Gastrocnemius medialis (tissue), 4 donors: ENCODE data around the gene ZRANB2. TPM values are rescaled to one million over a fixed set of nuclear protein-coding genes. Genes with fewer than 3 reads are reported as not detected.

Source experiments
- ATAC-seq, 2 donors: fragments of 150-250 bp; one replicate each; pipeline ENCODE4 v1.9.1; 2016
- DNase-seq, 2 donors: peaks; one replicate each; pipeline ENCODE4 v3.0.0-alpha.2; 2019
- H3K27ac ChIP-seq, 4 donors: fragments of 200-600 bp; sonication (generic); 1 replicate in 1 of 4; 2 replicates in 3 of 4; pipeline ENCODE4 v1.5.1; 2016 to 2018; ENCODE audit warnings: mild to moderate bottlenecking in 2 of 4, moderate library complexity in 1 of 4
- H3K27me3 ChIP-seq, 3 donors: fragments of 200-600 bp; sonication (generic) in 2 of 3; 1 replicate in 1 of 3; 2 replicates in 2 of 3; pipeline versions ENCODE4 v1.5.1 to v1.6.0; 2016 to 2019; ENCODE audit warnings: mild to moderate bottlenecking in 1 of 3, moderate library complexity in 1 of 3
- H3K36me3 ChIP-seq, 2 donors: fragments of 200-600 bp; sonication (generic) in 1 of 2; one replicate each; pipeline ENCODE4 v1.5.1; 2017 to 2018
- H3K4me1 ChIP-seq, 2 donors: fragments of 200-600 bp; sonication (generic) in 1 of 2; one replicate each; pipeline ENCODE4 v1.5.1; 2016 to 2017; ENCODE audit warnings: mild to moderate bottlenecking in 2 of 2
- H3K4me3 ChIP-seq, 4 donors: fragments of 200-600 bp; sonication (generic) in 3 of 4; 1 replicate in 1 of 4; 2 replicates in 3 of 4; pipeline ENCODE4 v1.5.1; 2016 to 2019; ENCODE audit warnings: mild to moderate bottlenecking in 2 of 4
- H3K9me3 ChIP-seq, 3 donors: fragments of 200-600 bp; sonication (generic) in 2 of 3; 1 replicate in 1 of 3; 2 replicates in 2 of 3; pipeline ENCODE4 v1.5.1; 2016 to 2019
- CTCF ChIP-seq, 5 experiments: fragments of 450-650 bp in 3 of 5; fragments of 200-600 bp in 2 of 5; sonication (generic) in 2 of 5; IDR thresholded peaks in 4 of 5; conservative IDR thresholded peaks in 1 of 5; 1 replicate in 4 of 5; 2 replicates in 1 of 5; pipeline ENCODE4 v1.5.1; 2016 to 2019; ENCODE audit warnings: antibody characterized with exemption in 5 of 5, mild to moderate bottlenecking in 3 of 5, moderate library complexity in 3 of 5
- POLR2A ChIP-seq, 2 donors: fragments of 450-650 bp; IDR thresholded peaks; one replicate each; pipeline ENCODE4 v1.6.1; 2017; ENCODE audit warnings: antibody characterized with exemption in 2 of 2, mild to moderate bottlenecking in 2 of 2, moderate library complexity in 2 of 2
- in situ Hi-C, 4 donors: fragments of 200-750 bp; cut with MboI; loops; one replicate each; pipeline versions ENCODE4 v1.15.0 to v1.8.0; 2017; ENCODE audit warnings: low sequenced_read_pairs in 4 of 4
- intact Hi-C: fragments of 100-400 bp; cut with DNase I; formaldehyde crosslinking; loops from one replicate; pipeline ENCODE4 v1.15.1; 2023; ENCODE audit warnings: low total_unique reads
- total RNA-seq, 4 donors: library from RNA; depleted of rRNA; stranded (reverse); fragments of >200 nt; gene quantifications; one replicate each; pipeline versions ENCODE4 v1.1.0 to v1.2.3, GENCODE V29; 2016

The ZRANB2 gene
- total RNA-seq, 4 donors from 2014 or later = 20.5 to 66.5 (median 24.1) TPM

DNA sequence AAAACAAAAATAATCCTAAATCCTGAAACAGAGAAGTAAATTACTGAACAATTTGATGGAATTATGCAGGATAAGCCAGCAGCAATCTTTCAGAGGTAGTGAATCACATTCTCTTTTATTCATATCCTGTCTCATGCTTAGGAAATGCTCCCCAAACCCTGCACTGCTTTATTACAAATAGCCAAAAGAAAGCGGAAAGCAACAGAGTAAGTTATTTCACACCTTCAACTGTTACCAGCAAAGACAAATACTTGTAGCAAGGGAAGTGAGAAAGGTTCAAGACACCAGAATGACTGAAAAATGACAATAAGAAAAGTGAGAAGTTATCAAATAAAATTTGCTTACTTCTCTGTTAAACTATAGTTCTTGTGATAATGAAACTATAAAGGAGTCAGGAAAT, 6.2 kb downstream of the ZRANB2 start:
- in situ Hi-C loops = loop anchor here in 3 of 4 donors (25.0 kb wide), 3 partner anchors 537 to 837 kb away; no protein-coding TSS in a partner anchor
- ATAC-seq = no peak
- TF ChIP-seq CTCF (IDR thresholded peaks at IDR 0.05 in 4 of 5, conservative IDR thresholded peaks at IDR 0.05 in 1 of 5) = no peak
- TF ChIP-seq POLR2A (IDR thresholded peaks at IDR 0.05) = no peak
- Histone ChIP-seq H3K4me3 (no peak overlapping the region), H3K27me3 (no peaks in the 10 kb centered on the region), H3K4me1 (peaks cover 9 to 15% of the 10 kb centered on the region in 2 donors), H3K36me3 (peaks cover 3 to 74% of the 10 kb centered on the region in 2 donors), H3K9me3 (no peaks in the 10 kb centered on the region), H3K27ac (no peak overlapping the region)
- intact Hi-C loops = no loop called here
- DNase-seq = no peak

GRCh38 chr1:71072273-71072672, 8.6 kb downstream of the ZRANB2 start:
- no peaks in the 10 kb centered on the region for H3K27me3 ChIP-seq
- no peak for TF ChIP-seq POLR2A (IDR thresholded peaks at IDR 0.05)
- TF ChIP-seq CTCF (IDR thresholded peaks at IDR 0.05 in 4 of 5, conservative IDR thresholded peaks at IDR 0.05 in 1 of 5) = no peak
- no peaks in the 10 kb centered on the region for H3K4me1 ChIP-seq
- ATAC-seq (no peak), DNase-seq (no peak)
- in situ Hi-C loops (loop anchor here in 3 of 4 donors (25.0 kb wide), 3 partner anchors 535 to 835 kb away; no protein-coding TSS in a partner anchor), intact Hi-C loops (no loop called here)
- H3K36me3 ChIP-seq = peaks cover 5 to 90% of the 10 kb centered on the region in 2 donors
- H3K4me3 ChIP-seq = no peak overlapping the region
- no peak overlapping the region for H3K27ac ChIP-seq
- H3K9me3 ChIP-seq = no peaks in the 10 kb centered on the region

GRCh38 chr1:71071720-71072119, 9.1 kb downstream of the ZRANB2 start:
- H3K4me3 ChIP-seq = no peak overlapping the region
- in situ Hi-C loops (loop anchor here in 3 of 4 donors (25.0 kb wide), 3 partner anchors 534 to 834 kb away; no protein-coding TSS in a partner anchor), intact Hi-C loops (no loop called here)
- ATAC-seq = no peak
- TF ChIP-seq CTCF (IDR thresholded peaks at IDR 0.05 in 4 of 5, conservative IDR thresholded peaks at IDR 0.05 in 1 of 5) (no peak), POLR2A (IDR thresholded peaks at IDR 0.05) (no peak)
- no peaks in the 10 kb centered on the region for H3K27me3 ChIP-seq
- H3K36me3 ChIP-seq = peaks cover 5 to 90% of the 10 kb centered on the region in 2 donors
- H3K9me3 ChIP-seq = no peaks in the 10 kb centered on the region
- H3K27ac ChIP-seq = no peak overlapping the region
- no peak for DNase-seq
- no peaks in the 10 kb centered on the region for H3K4me1 ChIP-seq

GRCh38 chr1:71068325-71069240, 12.3 kb downstream of the ZRANB2 start:
- H3K27ac ChIP-seq = no peak overlapping the region
- H3K4me3 ChIP-seq = no peak overlapping the region
- in situ Hi-C loops (loop anchor here in 3 of 4 donors (25.0 kb wide), 3 partner anchors 531 to 831 kb away; no protein-coding TSS in a partner anchor), intact Hi-C loops (no loop called here)
- ATAC-seq (no peak), DNase-seq (no peak)
- no peaks in the 10 kb centered on the region for H3K9me3 ChIP-seq
- H3K36me3 ChIP-seq = peaks cover 7 to 94% of the 10 kb centered on the region in 2 donors
- no peaks in the 10 kb centered on the region for H3K27me3 ChIP-seq
- H3K4me1 ChIP-seq = no peaks in the 10 kb centered on the region
- TF ChIP-seq CTCF (IDR thresholded peaks at IDR 0.05 in 4 of 5, conservative IDR thresholded peaks at IDR 0.05 in 1 of 5) = no peak
- no peak for TF ChIP-seq POLR2A (IDR thresholded peaks at IDR 0.05)
